ENCODE measurements around the gene CCDC12.

- no peak for TF ChIP-seq CTCF (conservative IDR thresholded peaks at IDR 0.05; ENCODE audit: low read depth, low read length)
- TF ChIP-seq EZH2phosphoT487 (IDR thresholded peaks at IDR 0.05; ENCODE audit: borderline replicate concordance, low read length), result no peak
- no peak for TF ChIP-seq EZH2 (IDR thresholded peaks at IDR 0.05; ENCODE audit: low read length, unreplicated experiment)
Observed at GRCh38 chr3:47015151-47015550, 38.6 kb upstream of the CCDC12 start.
